ENCODE data around the gene CDH4.
"Not testable (repeated sequence)": the region's sequence is repeated elsewhere in the genome, so short reads cannot be mapped to it uniquely, and the experiment has no call there.

CDH4 gene

DNA sequence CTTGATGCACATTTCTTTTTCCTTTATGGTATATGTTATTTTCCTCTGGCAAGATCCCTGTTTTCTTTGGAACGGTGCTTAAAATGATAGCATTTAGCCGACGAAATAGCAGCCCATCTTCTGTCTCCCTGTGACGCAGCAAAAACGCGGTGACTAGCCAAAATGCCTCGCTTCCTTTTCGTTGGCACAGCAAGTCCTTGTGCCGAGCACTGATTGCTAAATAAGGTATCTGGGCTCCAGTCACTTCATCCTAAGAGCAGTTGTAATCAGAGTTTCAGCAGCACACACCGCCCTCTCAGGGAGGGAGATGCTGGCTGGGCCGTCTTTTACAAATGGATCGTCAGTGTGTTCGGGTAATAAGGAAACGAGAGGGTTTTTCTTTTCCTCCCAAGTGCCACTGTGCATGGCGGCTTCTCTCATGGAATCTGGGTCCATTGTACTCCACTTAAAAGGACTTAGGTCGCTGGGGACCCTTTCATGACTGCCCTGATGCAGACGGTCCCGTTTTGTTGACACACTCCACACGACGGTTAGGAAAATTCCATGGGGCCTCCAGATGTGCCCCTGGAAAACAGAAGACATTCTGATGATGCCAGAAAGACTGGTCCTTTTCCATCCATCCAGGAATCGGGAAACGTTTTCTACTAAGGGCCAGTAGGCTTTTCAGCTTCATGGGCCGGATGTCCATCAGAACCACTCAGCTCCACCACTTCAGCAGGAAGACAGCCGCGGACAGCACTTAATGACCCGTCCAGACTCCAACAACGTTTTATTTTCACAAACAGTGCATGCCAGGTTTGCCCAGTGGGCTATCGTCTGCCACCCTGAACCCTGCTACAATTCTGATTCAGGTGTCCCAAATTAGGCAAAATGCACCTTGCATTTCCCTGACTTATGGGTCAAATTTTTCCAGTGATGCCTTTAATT is 185.5 kb downstream of the CDH4 start:
- DNase-seq (ENCODE audit: low spot score), result no peak

DNA sequence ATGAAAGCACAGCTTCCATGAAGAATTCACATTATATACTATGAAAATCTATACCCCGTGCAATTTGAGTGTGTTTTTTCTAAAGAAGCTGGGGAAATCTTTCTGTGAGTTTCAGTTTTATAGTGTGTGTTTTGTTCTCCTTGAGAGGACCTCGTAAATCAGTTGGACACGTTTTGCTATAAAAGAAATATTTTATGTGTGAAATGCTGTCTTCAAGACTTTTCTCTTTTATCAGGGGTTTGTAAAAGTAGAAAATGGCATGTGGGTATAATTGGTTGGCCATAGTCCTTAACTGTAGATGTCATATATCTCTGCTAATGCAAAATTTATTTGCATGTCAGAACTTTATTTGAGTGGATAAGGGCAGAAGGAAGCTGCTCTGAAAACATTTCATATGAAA is 186.2 kb downstream of the CDH4 start:
- DNase-seq (ENCODE audit: low spot score), result no peak

DNA sequence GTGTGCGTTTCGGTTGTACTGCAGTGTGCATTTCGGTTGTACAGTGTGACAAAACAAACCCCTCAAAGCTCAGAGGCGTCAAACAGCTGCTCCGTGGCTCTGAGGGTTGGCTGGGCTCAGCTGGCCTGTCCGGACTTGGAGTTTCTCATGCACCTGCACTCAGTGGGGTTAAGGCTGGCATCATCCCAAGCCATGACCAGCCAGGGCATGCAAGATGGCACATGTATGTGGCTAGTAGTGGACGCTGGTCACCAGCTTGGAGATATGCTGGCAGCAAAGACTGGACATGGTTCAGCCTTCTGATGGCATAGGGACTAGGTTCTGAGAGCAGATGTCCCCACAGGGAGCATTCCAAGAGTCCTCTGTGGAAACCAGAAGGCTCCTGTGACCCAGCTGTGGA is 187.2 kb downstream of the CDH4 start:
- no peak for DNase-seq (ENCODE audit: low spot score)

DNA sequence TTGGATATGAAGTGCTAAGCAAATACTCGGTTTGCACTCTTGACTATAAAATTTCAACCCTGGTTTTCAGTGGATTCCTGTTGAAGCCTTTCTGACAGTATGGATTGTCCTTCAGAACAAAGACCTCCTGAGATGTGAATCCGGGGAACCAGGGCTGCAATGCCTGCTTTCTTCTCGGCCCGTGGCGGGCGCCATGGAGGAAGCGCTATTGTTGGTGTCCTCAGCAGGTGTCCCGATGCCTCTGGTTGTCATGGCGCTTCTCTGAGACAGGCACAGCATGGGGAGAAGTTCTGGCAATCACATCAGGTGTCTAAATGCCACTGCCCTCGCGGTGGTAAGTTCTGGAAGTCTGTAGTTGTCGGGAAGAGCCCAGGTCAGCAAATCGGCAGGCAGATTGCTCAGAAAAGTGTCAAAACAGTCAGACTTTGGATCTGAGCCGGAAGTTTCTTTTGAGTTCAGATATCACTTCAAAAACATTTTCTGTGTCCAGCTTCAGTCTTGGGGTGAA is 188.5 kb downstream of the CDH4 start:
- DNase-seq (ENCODE audit: low spot score), result no peak

DNA sequence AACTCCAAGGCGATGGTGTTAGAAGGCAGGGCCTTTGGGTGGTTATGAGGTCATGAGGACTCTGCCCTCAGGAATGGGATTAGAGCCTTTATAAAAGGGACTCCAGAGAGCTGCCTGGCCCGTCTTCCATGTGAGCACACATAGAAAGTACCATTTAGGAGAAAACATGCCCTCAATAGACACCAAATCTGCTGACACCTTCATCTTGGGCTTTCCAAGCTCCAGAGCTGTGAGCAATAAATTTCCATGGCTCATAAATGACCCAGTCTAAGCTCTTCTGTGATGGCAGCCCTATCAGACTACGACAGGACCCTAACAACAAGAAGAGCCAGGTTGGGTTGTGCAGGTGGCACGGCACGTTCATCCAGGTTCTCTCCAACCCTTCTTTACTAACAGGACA is 189.5 kb downstream of the CDH4 start:
- DNase-seq (ENCODE audit: low spot score), result no peak

DNA sequence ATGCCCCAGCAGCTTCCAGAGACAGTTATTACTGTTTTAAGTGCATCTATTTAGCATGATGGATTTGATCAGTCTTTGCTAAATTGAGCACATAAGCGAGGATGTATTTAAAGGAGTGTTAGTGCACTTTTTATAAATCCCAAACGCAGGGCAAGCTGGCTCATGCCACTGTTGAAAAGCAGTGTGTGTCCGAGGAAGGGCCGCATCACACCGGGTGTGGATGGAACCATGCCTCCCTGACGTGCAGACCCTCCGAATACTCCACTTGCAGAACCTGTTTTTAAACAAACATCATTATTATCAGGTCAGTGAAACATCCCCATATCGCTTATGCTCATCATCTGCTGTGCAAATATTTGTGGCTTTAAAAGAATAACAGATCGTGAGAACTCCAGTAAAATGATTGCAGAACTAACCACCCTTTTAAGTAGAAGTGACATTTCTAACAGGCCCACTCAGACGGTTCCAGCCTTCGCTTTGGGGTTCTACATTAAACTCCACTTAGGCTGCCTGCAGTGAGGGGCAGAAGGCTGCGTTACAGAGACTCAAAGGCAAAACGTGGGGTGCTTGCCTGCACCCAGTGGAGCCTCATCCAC is 190.1 kb downstream of the CDH4 start:
- DNase-seq (ENCODE audit: low spot score), result no peak

DNA sequence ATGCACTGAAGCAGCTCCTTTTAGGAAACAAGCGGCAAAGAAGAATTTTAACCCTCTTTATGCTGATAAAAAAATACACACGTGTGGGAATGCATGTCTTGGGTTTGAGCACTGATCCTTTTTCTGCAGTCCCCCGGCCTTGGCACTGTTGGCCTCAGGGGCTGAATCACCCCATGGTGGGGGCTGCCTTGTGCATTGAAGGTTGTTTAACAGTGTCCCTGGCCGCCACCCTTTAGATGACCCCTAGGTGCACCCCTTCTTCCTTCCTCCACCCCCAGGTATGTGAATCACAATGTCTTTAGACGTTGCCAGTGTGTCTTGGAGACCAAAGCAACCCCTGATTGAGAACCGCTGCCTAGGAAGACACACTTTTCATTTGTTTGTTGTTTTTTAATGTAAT is 190.7 kb downstream of the CDH4 start:
- no peak for DNase-seq (ENCODE audit: low spot score)

DNA sequence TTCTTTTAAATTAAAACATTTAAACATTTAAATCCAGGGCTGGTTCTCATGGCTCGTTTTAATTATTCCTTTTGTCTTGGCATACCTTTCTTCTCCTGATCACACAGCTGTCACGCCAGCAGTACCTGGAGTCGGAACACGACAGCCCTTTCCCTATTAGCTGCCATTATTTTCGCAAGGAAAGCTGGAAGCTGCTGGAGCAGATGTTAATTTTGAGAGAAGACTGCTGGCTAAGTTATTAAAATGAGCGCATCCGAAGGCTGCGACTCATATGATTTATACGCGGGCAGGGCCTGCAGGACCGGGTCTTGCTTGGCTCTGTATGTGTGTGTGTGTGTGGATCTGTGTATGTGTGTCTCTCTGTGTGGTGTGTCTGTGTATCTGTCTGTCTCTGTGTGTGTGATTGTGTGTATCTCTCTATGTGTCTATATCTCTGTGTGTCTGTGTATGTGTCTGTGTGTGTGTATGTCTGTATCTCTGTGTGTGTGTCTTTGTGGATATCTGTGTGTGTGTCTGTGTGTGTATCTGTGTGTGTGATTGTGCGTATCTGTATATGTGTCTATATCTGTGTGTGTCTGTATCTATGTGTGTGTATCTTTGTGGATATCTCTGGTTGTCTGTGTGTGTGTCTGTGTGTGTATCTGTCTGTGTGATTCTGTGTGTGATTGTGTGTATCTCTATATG is 191.5 kb downstream of the CDH4 start:
- no peak for DNase-seq (ENCODE audit: low spot score)

DNA sequence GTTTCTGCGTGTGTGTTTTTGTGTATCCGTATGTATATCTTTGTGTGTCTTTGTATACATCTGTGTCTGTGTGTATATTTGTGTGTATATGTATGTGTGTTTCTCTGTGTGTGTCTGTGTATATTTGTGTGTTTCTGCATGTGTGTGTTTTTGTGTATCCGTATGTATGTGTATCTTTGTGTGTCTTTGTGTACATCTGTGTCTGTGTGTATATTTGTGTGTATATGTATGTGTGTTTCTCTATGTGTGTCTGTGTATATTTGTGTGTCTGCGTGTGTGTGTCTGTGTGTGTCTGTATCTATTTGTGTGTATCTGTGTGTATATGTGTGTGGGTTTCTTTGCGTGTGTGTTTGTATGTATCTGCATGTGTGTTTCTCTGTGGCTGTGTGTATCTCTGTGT is 192.6 kb downstream of the CDH4 start:
- DNase-seq (ENCODE audit: low spot score), result no peak

DNA sequence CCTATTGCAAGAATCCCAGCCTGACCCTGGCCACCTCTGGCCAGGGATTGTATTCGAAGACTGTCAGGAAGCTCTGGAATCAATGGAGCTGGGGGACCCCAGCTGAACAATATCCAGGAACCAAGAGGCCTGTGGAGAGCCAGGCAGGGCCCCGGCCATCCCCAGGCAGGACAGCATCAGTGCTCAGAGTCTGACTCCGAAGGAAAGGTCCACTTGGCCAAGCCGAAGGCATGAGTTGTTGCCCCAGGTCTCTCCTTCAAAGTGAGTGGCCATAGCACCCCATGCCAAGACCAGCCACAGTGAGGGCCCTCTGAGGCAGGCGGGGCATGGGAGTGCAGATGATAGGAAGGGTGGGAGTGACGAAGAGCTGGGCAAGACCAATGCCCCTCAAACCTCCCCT is 193.1 kb downstream of the CDH4 start:
- DNase-seq (ENCODE audit: low spot score), result no peak

DNA sequence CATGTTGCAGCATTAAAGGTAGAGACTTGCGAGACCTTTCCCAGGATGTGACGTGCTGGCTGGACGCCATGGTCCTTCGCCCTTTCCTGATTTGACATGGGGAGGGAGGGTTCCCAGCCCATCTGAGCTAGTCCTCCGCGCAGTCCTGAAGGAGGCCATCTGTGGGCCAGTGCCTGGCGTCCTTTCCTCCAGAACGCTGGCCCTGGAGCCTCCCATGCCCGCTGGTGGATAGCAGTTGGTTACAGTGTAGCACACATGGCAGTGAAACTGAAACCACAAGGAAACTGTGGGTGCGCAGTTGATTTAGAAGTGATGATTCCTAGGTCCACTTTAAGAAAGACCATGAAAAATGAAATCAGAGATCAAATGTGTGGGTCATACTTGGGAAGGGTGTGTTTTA is 193.7 kb downstream of the CDH4 start:
- DNase-seq (ENCODE audit: low spot score), result no peak

DNA sequence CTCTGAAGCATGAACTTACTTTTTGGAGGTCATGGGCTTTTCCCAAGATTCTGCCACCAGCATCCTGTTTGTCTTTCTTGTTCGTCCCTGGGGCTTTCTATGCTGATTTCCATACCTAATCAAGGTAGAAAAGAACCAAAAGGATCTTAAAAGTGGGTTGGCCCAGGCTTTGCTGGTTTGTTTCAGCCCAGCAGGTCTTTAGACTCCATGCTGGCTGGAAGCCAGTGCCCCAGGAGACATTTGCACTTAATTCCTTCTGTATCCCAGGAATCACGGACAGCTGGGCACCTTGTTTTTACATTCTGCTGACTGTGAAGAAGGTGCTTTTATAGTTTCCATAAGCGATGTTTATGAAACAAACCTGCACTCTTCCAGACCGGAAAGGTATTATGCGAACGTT is 195.9 kb downstream of the CDH4 start:
- no peak for DNase-seq (ENCODE audit: low spot score)

DNA sequence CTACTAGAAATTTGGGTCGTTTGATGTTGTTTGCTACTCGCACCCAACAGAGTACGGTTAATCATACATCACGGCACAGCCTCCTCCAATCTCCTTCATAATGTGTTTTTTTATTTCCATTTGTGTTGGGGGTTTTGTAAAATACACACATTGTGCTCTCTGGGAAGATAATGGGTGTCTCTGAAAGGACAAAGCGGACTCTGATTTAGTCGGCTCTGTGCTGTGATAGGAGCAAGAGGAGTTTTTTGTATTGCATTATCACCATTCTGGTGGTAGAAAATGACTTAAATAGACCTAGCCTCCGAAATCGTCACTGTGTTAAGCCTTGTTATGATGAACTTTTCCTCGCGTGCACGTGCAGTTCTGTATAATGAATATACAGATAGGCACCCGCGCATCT is 196.3 kb downstream of the CDH4 start:
- no peak for DNase-seq (ENCODE audit: low spot score)

DNA sequence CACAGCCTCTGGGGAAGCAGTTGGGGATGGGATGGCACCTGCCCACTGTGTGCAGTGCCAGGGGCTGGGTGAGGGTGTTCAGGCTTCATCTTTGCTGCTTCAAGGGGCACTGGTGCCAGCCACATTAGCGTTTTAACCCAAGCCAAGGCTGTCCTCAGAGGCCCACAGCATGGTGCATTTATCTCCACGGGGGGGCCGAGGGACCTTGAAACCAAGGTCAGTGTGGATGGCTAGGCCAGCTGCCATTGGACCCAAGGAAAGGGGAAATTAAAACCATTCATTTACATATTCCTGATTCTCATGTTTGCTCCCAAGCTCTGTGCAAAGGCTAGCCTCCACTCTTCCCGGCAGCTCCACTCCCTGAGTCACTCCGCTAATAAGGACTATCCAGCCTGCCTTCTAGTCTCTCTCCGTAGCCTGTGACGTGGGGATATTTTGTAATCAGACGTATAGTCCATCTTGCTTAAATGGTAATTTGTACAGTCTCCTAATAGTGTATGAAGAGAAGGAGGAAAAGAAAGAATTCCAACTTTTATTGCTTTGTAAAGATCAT is 197.1 kb downstream of the CDH4 start:
- DNase-seq (ENCODE audit: low spot score), result no peak

DNA sequence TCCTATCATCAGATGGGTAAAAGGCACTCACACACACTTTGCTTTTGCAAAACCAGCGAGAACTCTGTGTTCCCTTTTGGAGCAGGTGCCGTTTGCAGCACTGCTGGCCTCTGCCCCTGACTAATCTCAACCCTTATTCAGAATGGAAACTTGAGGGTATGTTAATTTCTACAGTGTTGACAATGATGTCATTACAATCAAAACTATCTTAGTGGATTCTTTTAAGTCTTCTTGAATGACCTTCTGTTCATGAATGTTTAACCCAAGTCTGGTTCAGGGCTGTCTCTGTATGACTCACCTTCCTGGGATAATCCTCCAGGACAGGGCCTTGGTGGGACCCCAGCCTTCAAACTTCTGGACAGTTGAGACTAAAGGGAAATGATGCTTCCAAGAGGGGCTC is 197.9 kb downstream of the CDH4 start:
- DNase-seq (ENCODE audit: low spot score), result no peak

DNA sequence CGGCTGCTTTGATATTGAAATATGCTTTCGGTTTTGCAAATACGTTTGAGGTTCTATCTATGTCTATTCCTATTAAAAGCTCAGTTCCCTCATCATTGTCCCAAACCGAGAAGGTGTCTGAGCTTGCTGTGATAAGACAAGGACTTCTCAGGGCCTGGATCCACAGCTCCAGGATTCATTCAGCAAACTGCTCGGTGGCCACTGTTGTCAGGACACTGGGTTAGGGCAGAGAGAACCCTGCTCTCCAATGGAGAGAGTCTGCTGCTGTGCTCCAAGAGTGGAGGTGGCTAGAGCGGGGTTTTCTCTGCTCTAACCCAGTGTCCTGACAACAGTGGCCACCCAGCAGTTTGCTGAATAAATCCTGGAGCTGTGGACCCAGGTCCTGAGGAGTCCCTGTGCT is 198.5 kb downstream of the CDH4 start:
- no peak for DNase-seq (ENCODE audit: low spot score)

DNA sequence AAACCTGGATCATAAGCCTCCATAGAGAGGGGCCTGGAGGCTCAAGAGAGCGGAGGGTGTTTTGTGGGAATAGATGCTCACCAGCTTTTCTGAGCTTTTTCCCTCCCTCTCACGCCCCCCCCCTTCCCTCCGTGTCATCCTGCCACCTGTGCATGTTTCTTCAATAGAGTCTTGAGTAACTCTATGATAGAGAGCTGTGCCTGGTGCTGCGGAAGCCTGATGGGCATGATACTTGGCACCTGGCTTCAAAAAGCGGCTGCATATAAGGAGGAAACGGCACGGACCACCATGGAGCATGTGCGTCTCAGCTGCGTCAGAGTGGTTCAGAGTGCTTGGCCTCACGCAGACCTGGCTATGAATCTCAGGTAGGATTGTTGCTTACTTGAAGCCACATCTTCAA is 198.9 kb downstream of the CDH4 start:
- no peak for DNase-seq (ENCODE audit: low spot score)

DNA sequence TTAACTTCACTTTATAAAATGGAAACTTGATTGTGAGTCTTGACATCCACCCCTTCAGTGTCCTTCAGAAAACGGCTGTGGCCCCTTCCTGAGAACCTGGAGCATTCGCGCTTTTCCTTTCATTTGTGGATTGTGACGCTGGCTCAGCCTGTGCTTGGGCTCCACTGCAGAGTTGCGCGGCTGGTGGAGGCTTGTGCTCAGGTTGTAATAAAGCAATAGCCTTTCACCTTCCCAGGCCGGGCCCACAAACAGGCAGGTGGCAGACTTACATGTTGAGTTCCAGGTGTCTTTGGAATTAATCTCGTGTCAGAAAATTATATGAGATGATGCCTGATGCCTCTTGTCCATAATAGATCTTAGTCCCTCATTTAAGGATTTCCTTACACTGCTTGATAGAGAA is 199.9 kb downstream of the CDH4 start:
- DNase-seq (ENCODE audit: low spot score), result no peak

DNA sequence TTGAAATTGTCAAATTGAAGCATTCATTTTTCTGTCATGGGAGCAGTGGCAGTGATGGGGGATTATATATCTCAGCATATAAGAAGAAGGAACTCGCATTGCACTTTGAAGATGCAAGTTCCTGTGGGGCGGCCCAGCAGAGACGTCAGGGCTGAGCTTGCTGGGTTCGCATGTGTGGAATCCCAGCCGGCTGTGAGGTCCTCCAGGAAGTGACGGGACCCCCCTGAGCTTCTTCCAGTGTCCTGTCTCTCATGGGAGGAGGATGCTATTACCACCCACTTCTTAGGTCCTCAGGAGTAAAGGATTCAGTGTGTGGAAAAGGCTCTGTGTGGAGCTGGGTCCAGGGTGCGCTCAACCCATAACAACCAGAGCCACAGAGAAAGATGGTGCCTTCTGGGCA is 201.2 kb downstream of the CDH4 start:
- DNase-seq (ENCODE audit: low spot score), result no peak

DNA sequence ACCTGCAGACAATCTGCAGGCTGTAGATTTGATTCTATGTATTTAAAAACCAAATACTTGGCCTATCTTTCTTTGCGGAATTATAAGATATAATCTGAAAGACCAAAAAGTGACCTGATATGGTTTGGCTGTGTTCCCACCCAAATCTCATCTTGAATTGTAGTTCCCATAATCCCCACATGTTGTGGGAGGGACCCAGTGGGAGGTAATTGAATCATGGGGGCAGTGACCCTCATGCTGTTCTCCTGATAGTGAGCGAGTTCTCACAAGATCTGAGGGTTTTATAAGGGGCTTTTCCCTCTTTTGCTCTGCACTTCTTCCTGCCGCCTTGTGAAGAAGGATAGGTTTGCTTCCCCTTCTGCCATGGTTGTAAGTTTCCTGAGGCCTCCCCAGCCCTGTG is 201.6 kb downstream of the CDH4 start:
- not testable (repeated sequence) for DNase-seq (ENCODE audit: low spot score)

DNA sequence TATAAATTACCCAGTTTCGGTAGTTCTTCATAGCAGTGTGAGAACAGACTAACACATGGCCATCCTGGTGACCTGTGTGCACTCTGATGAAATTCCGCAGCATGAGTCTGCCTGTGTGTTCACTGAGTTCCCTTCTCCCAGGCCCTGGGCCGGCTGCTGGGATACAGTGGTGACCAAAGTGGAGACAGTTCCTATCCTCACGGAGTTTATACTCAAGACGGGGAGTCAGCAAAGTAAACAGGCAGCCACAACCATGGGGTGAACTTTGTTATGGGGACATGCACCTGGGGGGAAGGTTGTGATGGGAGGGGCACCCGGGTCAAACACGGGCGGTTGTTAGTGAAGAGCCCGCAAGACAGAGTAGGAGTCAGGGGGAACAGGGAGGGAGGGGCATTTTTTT is 202.0 kb downstream of the CDH4 start:
- DNase-seq (ENCODE audit: low spot score), result no peak

DNA sequence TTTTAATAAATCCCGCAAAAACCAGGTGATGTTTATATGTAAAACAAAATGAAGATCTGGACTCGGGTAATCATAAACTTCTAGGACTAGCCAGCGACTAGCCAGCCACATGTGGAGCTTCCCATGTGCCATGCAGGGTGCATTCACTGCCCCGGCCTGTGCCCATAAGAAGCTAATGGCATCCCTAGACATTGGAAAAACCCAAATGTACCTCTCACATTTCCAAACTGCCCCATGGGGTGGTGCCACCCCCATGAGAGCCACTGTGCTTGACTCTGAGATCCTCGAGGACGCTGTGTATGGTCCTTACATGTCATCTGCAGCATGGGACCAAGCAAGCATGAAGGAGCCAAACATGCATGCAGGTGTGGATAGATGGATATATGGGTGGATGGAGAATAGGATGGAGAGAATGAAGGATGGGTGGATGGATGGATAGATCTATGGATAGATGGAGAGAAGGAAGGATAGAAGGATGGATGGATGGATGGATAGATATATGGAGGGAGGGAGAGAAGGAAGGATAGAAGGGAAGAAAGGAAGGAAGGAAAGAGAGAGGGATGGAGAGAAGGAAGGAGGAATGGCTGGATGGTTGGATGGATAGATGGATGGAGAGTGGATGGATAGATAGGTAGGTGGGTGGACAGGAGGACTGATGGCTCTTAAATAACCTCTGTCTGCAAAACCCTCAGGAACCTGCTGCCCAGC is 203.6 kb downstream of the CDH4 start:
- no peak for DNase-seq (ENCODE audit: low spot score)
